ENCODE data around the gene NEMP1.

GRCh38 chr12:57119294-57120085 is 40.9 kb upstream of the NEMP1 start:
- TF ChIP-seq YY1 (IDR thresholded peaks at IDR 0.05; ENCODE audit: low read depth): no peak
- TF ChIP-seq EGR1 (IDR thresholded peaks at IDR 0.05): no peak
- no peak for TF ChIP-seq REST (IDR thresholded peaks at IDR 0.05; ENCODE audit: low read depth)
- no peak for TF ChIP-seq CEBPB (IDR thresholded peaks at IDR 0.05)
- TF ChIP-seq TCF12 (IDR thresholded peaks at IDR 0.05; ENCODE audit: low read depth): no peak
- no peak for TF ChIP-seq TAF1 (IDR thresholded peaks at IDR 0.05; ENCODE audit: low read depth)
- TF ChIP-seq CREB1 (IDR thresholded peaks at IDR 0.05; ENCODE audit: low read depth): no peak
- no peak for TF ChIP-seq EP300 (IDR thresholded peaks at IDR 0.05; ENCODE audit: borderline replicate concordance)

All from Ishikawa (cell line).